HuH-7.5 (cell line): ENCODE measurements around the gene TMC8.

Source experiments
- DNase-seq: peaks from one replicate; pipeline ENCODE4 v3.0.0; 2011; ENCODE audit warnings: low spot score

TMC8 gene

GRCh38 chr17:78184351-78184750 is 53.8 kb downstream of the TMC8 start:
- DNase-seq = no peak

DNA sequence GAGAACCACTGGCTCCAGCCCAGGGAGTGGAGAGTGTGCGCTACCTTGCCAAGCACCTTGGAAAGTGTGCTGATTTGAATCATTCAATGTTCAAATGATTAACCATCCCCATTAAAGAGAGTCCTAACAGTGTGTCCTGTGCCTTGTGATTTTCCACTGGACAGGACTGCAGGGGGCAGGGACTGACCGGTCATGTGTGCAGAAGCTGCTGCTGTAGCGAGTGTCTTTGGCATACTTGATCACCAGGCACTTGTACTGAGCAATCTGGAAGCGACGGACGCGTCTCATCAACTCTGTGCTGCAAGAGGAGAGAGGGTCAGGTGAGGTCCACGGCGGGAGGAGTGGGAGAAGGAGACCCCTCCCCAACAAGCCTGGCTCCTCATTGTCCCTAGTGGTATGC is 54.3 kb downstream of the TMC8 start:
- DNase-seq = no peak

- DNase-seq = no peak
These were observed 55.6 kb downstream of the TMC8 start for GRCh38 chr17:78185981-78186691.

DNA sequence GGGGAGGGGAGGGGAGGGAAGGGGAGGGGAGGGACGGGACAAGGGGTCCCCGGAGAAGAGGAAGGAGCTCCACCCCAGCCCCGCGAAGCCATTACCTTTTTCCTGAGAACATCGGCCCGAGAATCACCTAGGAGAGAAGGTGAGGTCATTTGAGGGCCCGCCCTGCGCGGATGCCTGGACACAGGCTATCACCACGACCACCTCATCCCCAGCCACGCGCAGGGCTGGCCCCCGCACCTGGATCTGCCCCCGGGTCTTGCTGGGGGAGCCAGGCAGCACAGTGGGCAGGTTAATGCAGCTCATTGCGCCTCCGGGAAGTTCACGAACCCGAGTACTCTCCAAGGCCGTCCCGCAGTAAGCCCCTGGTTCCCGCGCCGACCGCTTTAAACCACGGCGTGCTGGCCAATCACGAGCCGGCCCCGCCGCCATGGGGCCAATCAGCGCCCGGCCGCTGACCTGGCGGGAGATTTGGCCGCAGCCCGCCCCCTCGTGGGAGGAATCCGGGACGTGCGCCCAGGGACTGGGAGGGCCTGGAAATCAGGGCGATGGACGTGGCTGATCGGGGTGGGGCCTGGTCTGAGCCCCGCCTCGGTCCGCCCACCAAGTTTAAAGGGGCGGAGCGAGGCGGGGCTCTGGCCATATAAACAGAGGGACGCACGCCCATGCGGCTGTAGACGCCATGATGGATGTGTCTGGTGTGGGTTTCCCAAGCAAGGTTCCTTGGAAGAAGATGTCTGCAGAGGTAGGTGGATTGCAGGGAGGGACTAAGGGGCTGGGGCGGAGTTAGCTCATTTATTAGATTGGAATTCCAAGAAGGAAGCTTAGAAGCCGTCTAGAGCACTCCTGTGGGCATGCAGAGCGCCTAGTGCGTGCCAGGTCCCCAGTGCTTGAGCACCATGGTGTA is 56.4 kb downstream of the TMC8 start, which contains the start of the genes AFMID and TK1:
Gene AFMID, plus strand, starts transcription at position 671 of the 904 bp plus-strand sequence. Its CDS starts 9 bp downstream, at position 680.
Gene TK1, minus strand, starts transcription at position 361 of the 904 bp plus-strand sequence. Its CDS starts 58 bp downstream, at position 303.
- DNase-seq = peak; percentile 96
